HFFc6 (cell line): Measurements from ENCODE around the gene PLSCR5. TPM values are rescaled to one million over a fixed set of nuclear protein-coding genes. Genes with fewer than 3 reads are reported as not detected.
A peak's percentile ranks its signal among the peaks of the same experiment; 100 is the strongest.

Experiments used
- DNase-seq: peaks from one replicate; pipeline ENCODE4 v3.0.0-alpha.2; 2018
- H3K27ac Mint-ChIP-seq: 2 replicates; pipeline ENCODE4 v1.8.0; 2020; ENCODE audit warnings: mild to moderate bottlenecking, mixed read lengths
- H3K27me3 Mint-ChIP-seq: 2 replicates; pipeline ENCODE4 v1.8.0; 2021; ENCODE audit warnings: mild to moderate bottlenecking, moderate library complexity, mixed read lengths; ENCODE audit not compliant: insufficient read depth
- H3K36me3 Mint-ChIP-seq: 2 replicates; pipeline ENCODE4 v1.8.0; 2021; ENCODE audit warnings: low read depth, mixed read lengths
- H3K4me1 Mint-ChIP-seq: 2 replicates; pipeline ENCODE4 v1.8.0; 2020; ENCODE audit warnings: low read depth, mixed read lengths
- H3K4me3 Mint-ChIP-seq: 2 replicates; pipeline ENCODE4 v1.8.0; 2020; ENCODE audit warnings: mild to moderate bottlenecking, moderate library complexity, mixed read lengths
- H3K9me3 Mint-ChIP-seq: 2 replicates; pipeline ENCODE4 v1.8.0; 2020; ENCODE audit warnings: mild to moderate bottlenecking, mixed read lengths
- total RNA-seq, 6 experiments: library from RNA; stranded (reverse); fragmentation: NEBNext Ultra II Directional; extraction: Animal tissue kit (Norgen Biotek cat#: 25700); gene quantifications; 2 replicates in 1 of 6; 3 replicates in 5 of 6; pipeline ENCODE4 v1.2.3, GENCODE V29; 2021
- TF ChIP-seq, protein P1 (sequence below): fragments of 200-600 bp; sonication (generic); IDR thresholded peaks from 2 replicates; pipeline ENCODE4 v1.5.0; 2021; ENCODE audit warnings: antibody characterized with exemption, mild to moderate bottlenecking

PLSCR5 gene
- total RNA-seq, 6 experiments from 2014 or later = not detected

DNA sequence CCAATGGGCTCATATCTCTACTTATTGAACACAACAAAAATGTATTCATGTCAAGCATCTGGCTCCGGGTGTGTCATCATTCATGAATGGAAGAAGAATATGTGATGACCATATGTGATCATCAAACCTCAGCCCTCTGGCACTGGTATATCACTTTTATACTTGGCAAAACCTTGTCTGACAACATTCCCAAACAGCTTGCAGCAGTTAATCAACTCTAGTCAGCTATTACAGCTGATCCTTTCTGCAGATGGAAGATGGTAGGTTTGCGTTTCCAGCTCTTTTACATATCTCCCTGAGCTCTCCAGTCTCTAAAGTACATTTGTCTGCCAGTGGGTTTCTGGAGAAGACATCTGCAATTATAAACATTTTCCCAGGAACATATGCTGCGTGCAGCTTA lies 6.6 kb downstream of the PLSCR5 start:
- Mint-ChIP-seq H3K4me1 (no peaks in the 10 kb centered on the region), H3K36me3 (no peaks in the 10 kb centered on the region), H3K27me3 (no peaks in the 10 kb centered on the region; the same call in none of the 2 replicates), H3K9me3 (no peaks in the 10 kb centered on the region), H3K4me3 (no peak overlapping the region), H3K27ac (no peak overlapping the region)
- TF ChIP-seq, protein P1, sequence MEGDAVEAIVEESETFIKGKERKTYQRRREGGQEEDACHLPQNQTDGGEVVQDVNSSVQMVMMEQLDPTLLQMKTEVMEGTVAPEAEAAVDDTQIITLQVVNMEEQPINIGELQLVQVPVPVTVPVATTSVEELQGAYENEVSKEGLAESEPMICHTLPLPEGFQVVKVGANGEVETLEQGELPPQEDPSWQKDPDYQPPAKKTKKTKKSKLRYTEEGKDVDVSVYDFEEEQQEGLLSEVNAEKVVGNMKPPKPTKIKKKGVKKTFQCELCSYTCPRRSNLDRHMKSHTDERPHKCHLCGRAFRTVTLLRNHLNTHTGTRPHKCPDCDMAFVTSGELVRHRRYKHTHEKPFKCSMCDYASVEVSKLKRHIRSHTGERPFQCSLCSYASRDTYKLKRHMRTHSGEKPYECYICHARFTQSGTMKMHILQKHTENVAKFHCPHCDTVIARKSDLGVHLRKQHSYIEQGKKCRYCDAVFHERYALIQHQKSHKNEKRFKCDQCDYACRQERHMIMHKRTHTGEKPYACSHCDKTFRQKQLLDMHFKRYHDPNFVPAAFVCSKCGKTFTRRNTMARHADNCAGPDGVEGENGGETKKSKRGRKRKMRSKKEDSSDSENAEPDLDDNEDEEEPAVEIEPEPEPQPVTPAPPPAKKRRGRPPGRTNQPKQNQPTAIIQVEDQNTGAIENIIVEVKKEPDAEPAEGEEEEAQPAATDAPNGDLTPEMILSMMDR = no peak
- no peak for DNase-seq

DNA sequence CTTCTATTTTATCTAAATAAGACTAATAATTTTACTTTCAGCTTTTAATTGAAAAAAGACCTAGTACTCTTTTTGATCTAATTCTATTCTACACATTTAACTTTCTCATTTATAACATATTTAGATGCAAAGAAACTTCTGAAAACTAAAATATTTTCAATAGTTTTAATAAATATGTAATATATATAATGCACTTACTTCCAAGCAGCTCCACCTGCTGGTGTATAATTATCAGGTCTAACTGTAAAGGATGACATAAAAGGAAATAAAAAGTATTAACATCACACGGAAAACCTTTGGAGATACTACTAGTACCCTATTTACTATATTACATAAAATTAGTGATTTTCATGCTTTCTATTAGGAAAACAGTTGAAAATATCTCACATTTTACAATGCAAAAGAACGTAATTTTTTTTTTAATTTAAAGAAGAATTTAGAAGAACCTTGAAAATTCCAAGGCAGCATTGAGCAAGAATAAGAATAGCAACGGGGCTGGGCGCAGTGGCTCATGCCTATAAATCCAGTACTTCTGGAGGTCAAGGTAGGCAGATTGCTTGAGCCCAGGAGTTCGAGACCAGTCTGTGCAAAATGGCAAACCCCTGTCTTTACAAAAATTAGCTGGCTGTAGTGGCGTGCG lies 10.2 kb downstream of the PLSCR5 start:
- no peaks in the 10 kb centered on the region for H3K27me3 Mint-ChIP-seq
- DNase-seq = peak; percentile 9
- peaks cover 8% of the 10 kb centered on the region for H3K4me1 Mint-ChIP-seq
- no peaks in the 10 kb centered on the region for H3K9me3 Mint-ChIP-seq
- H3K27ac Mint-ChIP-seq = no peak overlapping the region
- TF ChIP-seq, protein P1 = peak; percentile 81
- no peaks in the 10 kb centered on the region for H3K36me3 Mint-ChIP-seq
- H3K4me3 Mint-ChIP-seq = no peak overlapping the region

DNA sequence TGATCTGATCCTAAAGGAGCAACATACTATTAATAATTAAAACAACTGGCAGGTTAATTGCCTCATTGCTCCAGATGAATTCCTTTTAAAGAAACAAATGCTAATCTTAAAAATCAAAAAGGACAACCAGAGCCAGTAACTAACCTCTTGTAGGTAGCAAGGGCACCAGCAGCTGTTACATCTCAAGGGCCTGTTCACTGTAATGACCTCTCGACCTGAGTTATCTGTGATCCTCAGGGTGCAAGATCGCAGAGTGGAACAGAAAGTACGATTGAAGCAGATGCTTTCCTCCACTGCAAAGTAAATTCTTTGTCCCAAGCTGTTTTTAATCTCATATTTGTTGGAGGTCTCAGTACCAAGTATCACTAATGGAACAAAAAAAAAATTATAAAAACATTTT lies 11.4 kb downstream of the PLSCR5 start:
- H3K36me3 Mint-ChIP-seq = no peaks in the 10 kb centered on the region
- TF ChIP-seq, protein P1 = no peak
- no peak overlapping the region for H3K4me3 Mint-ChIP-seq
- peaks cover 8% of the 10 kb centered on the region for H3K4me1 Mint-ChIP-seq
- no peak overlapping the region for H3K27ac Mint-ChIP-seq
- H3K9me3 Mint-ChIP-seq = no peaks in the 10 kb centered on the region
- H3K27me3 Mint-ChIP-seq = no peaks in the 10 kb centered on the region
- DNase-seq = no peak

DNA sequence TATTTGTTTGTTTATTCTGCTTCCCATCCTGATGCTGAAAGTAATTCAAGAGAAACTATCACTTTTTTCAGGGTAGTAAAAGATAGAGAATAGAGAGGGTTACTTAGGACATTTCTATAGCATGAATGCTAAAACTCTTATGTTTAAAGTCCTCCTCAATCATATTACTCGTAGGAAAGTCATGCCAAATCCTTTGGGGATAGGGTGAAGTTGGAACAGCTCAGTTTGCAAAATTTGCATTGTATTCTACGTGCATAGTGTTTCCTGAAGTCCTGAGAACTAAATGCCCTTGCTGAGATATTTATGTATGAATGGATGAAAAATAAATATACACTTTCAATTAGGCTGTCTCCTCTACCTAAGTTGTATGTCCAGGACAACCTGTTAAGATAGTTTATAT lies 14.6 kb downstream of the PLSCR5 start:
- TF ChIP-seq, protein P1 = no peak
- Mint-ChIP-seq H3K4me1 (peaks cover 10% of the 10 kb centered on the region), H3K27me3 (no peaks in the 10 kb centered on the region), H3K27ac (no peak overlapping the region), H3K4me3 (peak overlapping the region; percentile 29; the same call in 1 of the 2 replicates), H3K9me3 (no peaks in the 10 kb centered on the region), H3K36me3 (no peaks in the 10 kb centered on the region)
- no peak for DNase-seq

DNA sequence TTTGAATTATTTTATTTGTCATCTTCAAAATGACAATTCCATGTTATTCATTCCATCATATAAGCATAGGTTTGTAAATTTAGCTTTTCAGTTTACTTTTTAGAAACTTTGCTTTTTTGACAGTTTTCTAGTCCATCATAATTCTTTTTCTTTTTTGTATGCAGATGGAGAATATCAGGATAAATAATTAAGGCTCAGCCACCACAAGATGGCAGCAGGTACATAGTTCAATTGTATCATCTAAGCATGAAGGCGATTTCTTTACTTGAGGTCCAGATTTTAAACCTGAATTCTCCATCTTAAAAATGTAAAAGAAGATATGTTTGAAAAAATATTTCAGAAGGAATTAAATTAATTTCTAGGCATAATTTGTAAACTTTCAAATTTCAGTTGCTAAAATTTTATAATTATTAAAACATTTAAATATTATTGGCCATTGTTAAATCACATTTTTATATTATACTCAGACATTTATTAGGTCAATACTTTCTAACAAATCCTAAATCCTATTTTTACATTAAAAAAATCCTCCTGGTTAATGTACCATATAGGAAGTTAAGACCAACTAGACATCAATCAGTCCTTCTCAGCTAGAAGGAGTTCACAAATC lies 15.1 kb downstream of the PLSCR5 start:
- peak; percentile 36 for DNase-seq
- no peaks in the 10 kb centered on the region for H3K27me3 Mint-ChIP-seq
- H3K9me3 Mint-ChIP-seq = no peaks in the 10 kb centered on the region
- H3K27ac Mint-ChIP-seq = no peak overlapping the region
- TF ChIP-seq, protein P1 = peak; percentile 82
- no peaks in the 10 kb centered on the region for H3K36me3 Mint-ChIP-seq
- peaks cover 15% of the 10 kb centered on the region for H3K4me1 Mint-ChIP-seq
- peak overlapping the region; percentile 29; the same call in 1 of the 2 replicates for H3K4me3 Mint-ChIP-seq
